Glutamatergic neuron (in vitro differentiated cells): ENCODE measurements around the gene DYNLL2. TPM values are rescaled to one million over a fixed set of nuclear protein-coding genes. Genes with fewer than 3 reads are reported as not detected.
A peak's percentile ranks its signal among the peaks of the same experiment; 100 is the strongest.

Experiments used
- DNase-seq: peaks from one replicate; pipeline ENCODE4 v3.0.0; 2022
- H3K27ac Mint-ChIP-seq: one replicate; pipeline ENCODE4 v1.8.0; 2020; ENCODE audit warnings: mild to moderate bottlenecking, mixed read lengths, inconsistent platforms; ENCODE audit not compliant: unreplicated experiment
- H3K27me3 Mint-ChIP-seq: one replicate; pipeline ENCODE4 v1.8.0; 2020; ENCODE audit warnings: mild to moderate bottlenecking, moderate library complexity, mixed read lengths, inconsistent platforms; ENCODE audit not compliant: unreplicated experiment
- H3K36me3 Mint-ChIP-seq: one replicate; pipeline ENCODE4 v1.8.0; 2020; ENCODE audit warnings: mild to moderate bottlenecking, mixed read lengths, inconsistent platforms; ENCODE audit not compliant: unreplicated experiment
- H3K4me1 Mint-ChIP-seq: one replicate; pipeline ENCODE4 v1.8.0; 2020; ENCODE audit warnings: mild to moderate bottlenecking, low read depth, mixed read lengths, inconsistent platforms; ENCODE audit not compliant: unreplicated experiment
- H3K4me3 Mint-ChIP-seq: one replicate; pipeline ENCODE4 v1.8.0; 2020; ENCODE audit warnings: mild to moderate bottlenecking, mixed read lengths, inconsistent platforms; ENCODE audit not compliant: unreplicated experiment
- H3K9me3 Mint-ChIP-seq: one replicate; pipeline ENCODE4 v1.8.0; 2020; ENCODE audit warnings: mild to moderate bottlenecking, moderate library complexity, mixed read lengths, inconsistent platforms; ENCODE audit not compliant: unreplicated experiment
- total RNA-seq: library from RNA; stranded (reverse); fragmentation: NEBNext Ultra II Directional; extraction: Animal tissue kit (Norgen Biotek cat#: 25700); gene quantifications from one replicate; pipeline ENCODE4 v1.2.1, GENCODE V29; 2021; ENCODE audit not compliant: unreplicated experiment
- TF ChIP-seq, protein P1 (sequence below): fragments of 200-600 bp; sonication (generic); IDR thresholded peaks from one replicate; pipeline ENCODE4 v1.5.0; 2021; ENCODE audit not compliant: partially characterized antibody, unreplicated experiment

The DYNLL2 gene
- total RNA-seq, 1 donor from 2014 or later: 80.4 TPM

- no peak for DNase-seq
- TF ChIP-seq, protein P1, sequence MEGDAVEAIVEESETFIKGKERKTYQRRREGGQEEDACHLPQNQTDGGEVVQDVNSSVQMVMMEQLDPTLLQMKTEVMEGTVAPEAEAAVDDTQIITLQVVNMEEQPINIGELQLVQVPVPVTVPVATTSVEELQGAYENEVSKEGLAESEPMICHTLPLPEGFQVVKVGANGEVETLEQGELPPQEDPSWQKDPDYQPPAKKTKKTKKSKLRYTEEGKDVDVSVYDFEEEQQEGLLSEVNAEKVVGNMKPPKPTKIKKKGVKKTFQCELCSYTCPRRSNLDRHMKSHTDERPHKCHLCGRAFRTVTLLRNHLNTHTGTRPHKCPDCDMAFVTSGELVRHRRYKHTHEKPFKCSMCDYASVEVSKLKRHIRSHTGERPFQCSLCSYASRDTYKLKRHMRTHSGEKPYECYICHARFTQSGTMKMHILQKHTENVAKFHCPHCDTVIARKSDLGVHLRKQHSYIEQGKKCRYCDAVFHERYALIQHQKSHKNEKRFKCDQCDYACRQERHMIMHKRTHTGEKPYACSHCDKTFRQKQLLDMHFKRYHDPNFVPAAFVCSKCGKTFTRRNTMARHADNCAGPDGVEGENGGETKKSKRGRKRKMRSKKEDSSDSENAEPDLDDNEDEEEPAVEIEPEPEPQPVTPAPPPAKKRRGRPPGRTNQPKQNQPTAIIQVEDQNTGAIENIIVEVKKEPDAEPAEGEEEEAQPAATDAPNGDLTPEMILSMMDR: no peak
- peaks cover 3% of the 10 kb centered on the region for H3K27me3 Mint-ChIP-seq
- no peaks in the 10 kb centered on the region for H3K4me1 Mint-ChIP-seq
- H3K9me3 Mint-ChIP-seq: peaks cover 4% of the 10 kb centered on the region
- no peak overlapping the region for H3K27ac Mint-ChIP-seq
- H3K36me3 Mint-ChIP-seq: no peaks in the 10 kb centered on the region
- H3K4me3 Mint-ChIP-seq: no peak overlapping the region
Observed at GRCh38 chr17:58109197-58109596, 26.0 kb downstream of the DYNLL2 start.

DNA sequence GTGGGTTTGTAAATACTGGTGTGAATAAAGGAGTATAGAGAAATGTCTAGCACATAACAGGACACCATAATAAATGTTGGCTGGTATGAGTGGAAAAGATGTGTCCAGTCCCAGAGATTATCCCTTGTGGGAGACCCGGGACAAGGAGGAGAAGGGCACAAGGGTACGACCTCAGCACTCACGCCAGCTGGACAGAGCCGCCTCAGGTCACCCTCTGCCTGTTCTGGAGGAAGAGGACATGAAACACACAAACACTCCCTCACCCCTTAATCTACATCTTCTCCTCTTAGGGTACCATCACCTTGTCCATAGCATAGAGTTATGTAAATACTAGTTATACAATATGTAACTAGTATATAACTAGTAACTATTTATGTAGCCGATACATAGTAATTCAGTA is 26.8 kb downstream of the DYNLL2 start:
- H3K36me3 Mint-ChIP-seq: no peaks in the 10 kb centered on the region
- DNase-seq: no peak
- no peak overlapping the region for H3K4me3 Mint-ChIP-seq
- no peaks in the 10 kb centered on the region for H3K4me1 Mint-ChIP-seq
- TF ChIP-seq, protein P1: no peak
- H3K27me3 Mint-ChIP-seq: peaks cover 3% of the 10 kb centered on the region
- peaks cover 4% of the 10 kb centered on the region for H3K9me3 Mint-ChIP-seq
- H3K27ac Mint-ChIP-seq: no peak overlapping the region

DNA sequence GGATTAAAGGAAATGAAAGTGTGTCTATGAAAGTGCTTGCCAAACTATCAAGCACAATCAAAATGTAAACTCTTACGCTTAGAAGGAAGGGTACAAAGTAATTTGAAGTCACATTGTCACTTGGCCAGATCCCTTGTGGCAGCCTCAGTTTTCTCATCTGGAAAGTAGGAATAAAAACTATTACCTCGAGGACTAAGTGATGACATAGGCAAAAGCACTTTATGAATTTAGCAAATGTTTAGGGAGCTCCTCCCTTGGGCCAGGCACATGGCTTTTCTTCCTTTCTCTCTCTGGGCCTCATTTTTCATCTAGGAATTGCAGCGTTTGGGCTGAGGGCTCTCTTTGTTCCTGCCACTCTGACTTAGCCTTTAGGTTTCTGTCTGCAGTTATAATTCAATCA is 28.5 kb downstream of the DYNLL2 start:
- no peak for DNase-seq
- TF ChIP-seq, protein P1: no peak
- Mint-ChIP-seq H3K27me3 (peaks cover 3% of the 10 kb centered on the region), H3K4me1 (no peaks in the 10 kb centered on the region), H3K36me3 (no peaks in the 10 kb centered on the region), H3K9me3 (peaks cover 4% of the 10 kb centered on the region), H3K4me3 (no peak overlapping the region), H3K27ac (no peak overlapping the region)

DNA sequence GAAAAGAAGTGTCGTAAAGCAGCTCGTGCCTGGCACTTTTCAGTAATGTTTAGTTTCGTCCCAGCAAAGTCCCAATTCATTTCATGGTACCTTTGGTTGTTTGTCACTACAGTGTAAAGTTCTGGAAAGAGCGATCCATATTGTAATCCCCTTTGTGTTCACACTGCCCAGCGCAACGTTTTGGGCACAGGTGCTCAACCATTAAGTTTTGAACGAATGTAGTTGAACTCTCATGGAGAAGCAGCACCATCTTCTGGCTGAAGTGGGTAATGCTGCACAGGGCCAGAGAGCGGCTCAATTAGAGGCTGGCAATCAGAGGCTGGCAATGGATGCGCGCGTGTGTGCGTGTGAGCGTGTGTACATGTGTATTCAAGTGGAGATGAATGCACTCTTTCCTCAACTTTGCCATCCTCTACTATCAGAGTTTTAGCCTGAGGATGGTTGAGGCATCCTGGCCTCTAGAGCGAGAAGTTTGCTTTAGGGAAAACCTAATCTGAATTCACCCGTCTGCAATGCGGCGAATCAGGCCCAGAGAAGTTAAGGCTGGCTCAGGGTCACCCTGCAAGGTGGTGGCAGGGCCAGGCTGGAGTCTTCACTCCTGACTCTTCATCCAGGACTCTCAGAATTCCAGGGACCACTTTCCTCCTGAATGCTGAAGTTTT is 29.9 kb downstream of the DYNLL2 start:
- Mint-ChIP-seq H3K4me3 (no peak overlapping the region), H3K36me3 (no peaks in the 10 kb centered on the region), H3K9me3 (peaks cover 1% of the 10 kb centered on the region), H3K27me3 (peaks cover 3% of the 10 kb centered on the region), H3K27ac (no peak overlapping the region), H3K4me1 (no peaks in the 10 kb centered on the region)
- TF ChIP-seq, protein P1: peak; percentile 90
- DNase-seq: peak; percentile 89

- no peaks in the 10 kb centered on the region for H3K4me1 Mint-ChIP-seq
- TF ChIP-seq, protein P1: no peak
- H3K27me3 Mint-ChIP-seq: peaks cover 7% of the 10 kb centered on the region
- no peak overlapping the region for H3K27ac Mint-ChIP-seq
- no peak overlapping the region for H3K4me3 Mint-ChIP-seq
- H3K36me3 Mint-ChIP-seq: no peaks in the 10 kb centered on the region
- no peak for DNase-seq
- H3K9me3 Mint-ChIP-seq: peaks cover 4% of the 10 kb centered on the region
Observed at GRCh38 chr17:58113947-58114346, 30.7 kb downstream of the DYNLL2 start.
